ENCODE results near the gene MED13.

- no peak for TF ChIP-seq CTCF (IDR thresholded peaks at IDR 0.05)
- TF ChIP-seq POLR2A (IDR thresholded peaks at IDR 0.05): no peak
- no peak for TF ChIP-seq EP300 (IDR thresholded peaks at IDR 0.05)
Observed at GRCh38 chr17:61947367-61948078, 117.6 kb downstream of the MED13 start.
